Measurements from ENCODE around the gene CBFA2T2. TPM values are rescaled to one million over a fixed set of nuclear protein-coding genes. Genes with fewer than 3 reads are reported as not detected.

CBFA2T2 gene
- total and polyA plus RNA-seq, 12 donors = 5.3 to 16.7 (median 9.4) TPM

DNA sequence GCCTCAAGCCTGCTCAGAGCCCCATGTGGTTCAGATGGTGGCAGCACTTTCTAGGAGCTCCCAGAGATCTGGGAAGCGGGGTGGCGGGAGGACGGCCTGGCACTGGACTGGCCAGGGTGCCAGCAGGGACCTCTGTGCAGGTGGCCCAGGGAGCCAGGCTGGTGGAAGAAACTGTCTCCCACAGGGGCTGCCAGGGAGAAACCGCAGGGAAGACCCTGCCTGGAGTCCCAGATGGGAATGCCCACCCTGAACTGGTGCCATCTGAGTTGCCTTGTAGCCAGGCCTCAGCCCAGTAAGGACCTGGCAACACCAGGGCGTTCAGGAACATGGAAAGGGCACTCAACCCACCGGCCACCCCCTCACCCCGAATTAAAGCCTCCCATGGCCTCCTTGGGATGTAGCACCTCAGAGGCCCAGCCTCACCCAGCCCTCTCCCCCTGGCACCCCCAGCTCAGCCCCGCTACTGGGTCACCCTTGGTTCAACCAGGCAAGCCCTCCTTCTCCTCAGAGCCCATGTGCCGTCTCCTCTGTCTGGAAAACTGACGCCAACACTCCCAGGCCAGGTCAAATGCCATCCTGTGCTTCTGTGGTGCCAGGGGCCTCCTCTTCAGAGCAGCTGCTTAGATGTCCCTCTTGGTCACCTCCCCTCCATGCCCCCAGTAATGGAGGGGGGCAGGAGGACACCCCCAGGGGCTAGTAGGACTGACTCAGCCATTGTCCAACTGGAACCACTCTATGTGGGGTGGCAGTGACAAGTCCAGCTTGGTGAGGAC is 166.3 kb downstream of the CBFA2T2 start:
- H3K9me3 ChIP-seq (replicated peaks in 1 of 3) = no peaks in the 10 kb centered on the region
- TF ChIP-seq POLR2A (IDR thresholded peaks at IDR 0.05) (no peak), CTCF (IDR thresholded peaks at IDR 0.05) (no peak)
- H3K4me3 ChIP-seq = no peak overlapping the region
- H3K36me3 ChIP-seq (replicated peaks in 1 of 2) = peaks cover 0 to 34% of the 10 kb centered on the region in 2 donors
- H3K27ac ChIP-seq = no peak overlapping the region
- DNase-seq = peak in 4 of 7 donors; percentile 17 to 53 (median 32)
- 90 to 96% (median 91%) methylated on average over 9 to 10 of the region's 10 CpGs for WGBS, 4 donors
- intact Hi-C loops (cut with DNase I) = no loop called here
- peaks cover 0 to 14% of the 10 kb centered on the region in 2 donors for H3K4me1 ChIP-seq (replicated peaks in 1 of 2)
- no peaks in the 10 kb centered on the region for H3K27me3 ChIP-seq

- 93 to 96% (median 93%) methylated on average over 9 to 17 of the region's 17 CpGs for WGBS, 4 donors
- peak in 2 of 7 donors; percentile 13 to 26 for DNase-seq
- H3K27me3 ChIP-seq = no peaks in the 10 kb centered on the region
- no peaks in the 10 kb centered on the region for H3K9me3 ChIP-seq (replicated peaks in 1 of 3)
- H3K4me3 ChIP-seq = no peak overlapping the region
- TF ChIP-seq CTCF (IDR thresholded peaks at IDR 0.05) = no peak
- no peak for TF ChIP-seq POLR2A (IDR thresholded peaks at IDR 0.05)
- H3K27ac ChIP-seq = no peak overlapping the region
- intact Hi-C loops (cut with DNase I) = no loop called here
- peaks cover 0 to 34% of the 10 kb centered on the region in 2 donors for H3K36me3 ChIP-seq (replicated peaks in 1 of 2)
- peaks cover 0 to 14% of the 10 kb centered on the region in 2 donors for H3K4me1 ChIP-seq (replicated peaks in 1 of 2)
Observed at GRCh38 chr20:33656783-33657703, 167.1 kb downstream of the CBFA2T2 start.

- Histone ChIP-seq H3K9me3 (replicated peaks in 1 of 3) (no peaks in the 10 kb centered on the region), H3K27ac (no peak overlapping the region), H3K36me3 (replicated peaks in 1 of 2) (peaks cover 0 to 34% of the 10 kb centered on the region in 2 donors), H3K4me1 (replicated peaks in 1 of 2) (peaks cover 0 to 15% of the 10 kb centered on the region in 2 donors), H3K27me3 (no peaks in the 10 kb centered on the region), H3K4me3 (no peak overlapping the region)
- intact Hi-C loops (cut with DNase I) = no loop called here
- 93 to 95% (median 94%) methylated on average over 5 to 12 of the region's 12 CpGs for WGBS, 4 donors
- TF ChIP-seq CTCF (IDR thresholded peaks at IDR 0.05) (no peak), POLR2A (IDR thresholded peaks at IDR 0.05) (no peak)
- DNase-seq = peak in 3 of 7 donors; percentile 14 to 54 (median 24)
Observed at GRCh38 chr20:33657704-33658095, 167.8 kb downstream of the CBFA2T2 start.

DNA sequence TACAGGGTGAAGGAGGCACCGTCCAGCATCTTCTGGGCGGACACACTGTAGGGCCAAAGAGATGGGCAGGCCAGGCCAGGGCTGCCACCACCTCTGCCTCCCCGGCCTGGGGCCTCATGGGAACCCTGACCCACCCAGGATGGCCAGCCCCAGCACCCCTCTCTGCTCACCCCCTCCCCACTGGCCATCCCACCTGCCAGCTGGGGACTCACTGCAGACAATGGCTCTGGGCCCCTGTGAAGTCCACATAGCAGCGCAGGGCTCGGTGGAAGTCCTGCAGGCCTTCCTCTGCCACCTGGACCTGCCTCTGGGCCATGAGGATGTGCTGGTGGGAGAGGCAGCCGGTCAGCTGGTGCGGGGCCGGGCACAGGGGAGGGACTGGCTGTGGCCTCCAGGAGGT is 168.6 kb downstream of the CBFA2T2 start:
- DNase-seq = peak in 1 of 7 donors; percentile 15
- WGBS, 4 donors = 92 to 99% (median 97%) methylated on average over 6 to 8 of the region's 8 CpGs
- H3K27ac ChIP-seq = no peak overlapping the region
- TF ChIP-seq CTCF (IDR thresholded peaks at IDR 0.05) = no peak
- TF ChIP-seq POLR2A (IDR thresholded peaks at IDR 0.05) = no peak
- H3K9me3 ChIP-seq (replicated peaks in 1 of 3) = no peaks in the 10 kb centered on the region
- no peak overlapping the region for H3K4me3 ChIP-seq
- peaks cover 0 to 34% of the 10 kb centered on the region in 2 donors for H3K36me3 ChIP-seq (replicated peaks in 1 of 2)
- intact Hi-C loops (cut with DNase I) = no loop called here
- no peaks in the 10 kb centered on the region for H3K27me3 ChIP-seq
- peaks cover 5 to 13% of the 10 kb centered on the region in 2 donors for H3K4me1 ChIP-seq (replicated peaks in 1 of 2)
